GM12864 (cell line): ENCODE results near the gene GPA33.

Source experiments
- DNase-seq: peaks from one replicate; pipeline ENCODE4 v3.0.0-alpha.2; 2011; ENCODE audit warnings: low read depth
- H3K4me3 ChIP-seq: 2 replicates; pipeline ENCODE4 v1.5.1; 2011; ENCODE audit warnings: mild to moderate bottlenecking, low read depth, low read length, control low read depth
- TF ChIP-seq, protein P1 (sequence below): IDR thresholded peaks from 2 replicates; pipeline ENCODE4 v1.5.1; 2011; ENCODE audit warnings: low read depth, mild to moderate bottlenecking, moderate library complexity, low read length, control low read depth, inconsistent platforms; ENCODE audit errors: missing control alignments

Gene GPA33

DNA sequence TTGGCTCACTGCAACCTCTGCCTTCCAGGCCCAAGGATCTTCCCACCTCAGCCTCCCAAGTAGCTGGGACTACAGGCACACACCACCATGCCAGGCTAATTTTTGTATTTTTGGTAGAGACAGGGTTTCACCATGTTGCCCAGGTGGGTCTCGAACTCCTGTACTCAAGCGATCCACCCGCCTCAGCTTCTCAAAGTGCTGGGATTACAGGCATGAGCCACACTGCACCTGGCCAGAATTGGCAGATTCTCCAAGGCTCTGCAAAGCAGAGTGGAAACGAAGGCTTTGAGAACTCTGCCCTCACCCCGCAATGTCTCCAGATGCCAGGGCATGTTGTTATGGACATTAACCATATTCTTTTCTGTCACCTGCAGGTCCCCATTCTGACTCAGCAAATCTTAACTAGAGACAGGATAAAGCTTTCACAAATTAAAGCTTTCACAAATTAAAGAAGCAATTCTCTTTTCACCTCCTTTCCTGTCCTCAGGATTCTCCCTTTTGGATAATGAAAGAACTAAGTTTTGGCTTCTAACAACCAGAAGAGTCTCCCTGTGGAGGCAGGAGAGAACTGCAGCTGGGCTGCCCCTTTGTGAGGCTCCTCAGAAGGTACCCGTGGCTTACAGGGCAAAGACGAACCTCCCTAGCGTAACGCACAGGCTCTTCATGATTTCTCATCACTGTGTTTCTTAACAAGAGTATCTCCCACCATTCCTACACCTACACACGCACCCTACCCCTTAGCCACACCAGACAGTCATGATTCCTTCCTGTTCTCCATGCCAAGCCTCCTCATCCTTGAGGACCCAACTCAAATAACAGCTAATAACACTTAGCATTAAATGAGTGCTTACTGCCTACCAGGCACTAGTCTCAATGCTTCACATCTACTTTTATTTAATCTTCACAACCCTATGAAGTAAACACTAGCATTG lies 29.8 kb downstream of the GPA33 start:
- no peak for DNase-seq
- no peak overlapping the region for H3K4me3 ChIP-seq
- TF ChIP-seq, protein P1, sequence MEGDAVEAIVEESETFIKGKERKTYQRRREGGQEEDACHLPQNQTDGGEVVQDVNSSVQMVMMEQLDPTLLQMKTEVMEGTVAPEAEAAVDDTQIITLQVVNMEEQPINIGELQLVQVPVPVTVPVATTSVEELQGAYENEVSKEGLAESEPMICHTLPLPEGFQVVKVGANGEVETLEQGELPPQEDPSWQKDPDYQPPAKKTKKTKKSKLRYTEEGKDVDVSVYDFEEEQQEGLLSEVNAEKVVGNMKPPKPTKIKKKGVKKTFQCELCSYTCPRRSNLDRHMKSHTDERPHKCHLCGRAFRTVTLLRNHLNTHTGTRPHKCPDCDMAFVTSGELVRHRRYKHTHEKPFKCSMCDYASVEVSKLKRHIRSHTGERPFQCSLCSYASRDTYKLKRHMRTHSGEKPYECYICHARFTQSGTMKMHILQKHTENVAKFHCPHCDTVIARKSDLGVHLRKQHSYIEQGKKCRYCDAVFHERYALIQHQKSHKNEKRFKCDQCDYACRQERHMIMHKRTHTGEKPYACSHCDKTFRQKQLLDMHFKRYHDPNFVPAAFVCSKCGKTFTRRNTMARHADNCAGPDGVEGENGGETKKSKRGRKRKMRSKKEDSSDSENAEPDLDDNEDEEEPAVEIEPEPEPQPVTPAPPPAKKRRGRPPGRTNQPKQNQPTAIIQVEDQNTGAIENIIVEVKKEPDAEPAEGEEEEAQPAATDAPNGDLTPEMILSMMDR = peak; percentile 46

DNA sequence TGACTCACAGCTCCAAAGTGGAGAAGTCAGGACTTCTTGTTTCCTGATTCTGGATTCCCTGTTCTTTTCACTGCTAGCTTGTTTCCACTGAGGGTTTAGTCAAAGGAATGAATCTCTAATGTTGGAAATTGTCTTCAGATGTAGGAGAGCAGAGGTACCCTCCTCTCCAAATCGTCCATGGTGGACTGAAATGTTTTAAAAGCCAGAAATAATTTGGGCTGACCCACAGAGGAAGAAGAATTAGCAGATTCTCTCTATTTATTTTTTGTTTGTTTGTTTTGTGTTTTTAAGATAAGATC lies 30.4 kb downstream of the GPA33 start:
- H3K4me3 ChIP-seq = no peak overlapping the region
- no peak for DNase-seq
- TF ChIP-seq, protein P1 = no peak

DNA sequence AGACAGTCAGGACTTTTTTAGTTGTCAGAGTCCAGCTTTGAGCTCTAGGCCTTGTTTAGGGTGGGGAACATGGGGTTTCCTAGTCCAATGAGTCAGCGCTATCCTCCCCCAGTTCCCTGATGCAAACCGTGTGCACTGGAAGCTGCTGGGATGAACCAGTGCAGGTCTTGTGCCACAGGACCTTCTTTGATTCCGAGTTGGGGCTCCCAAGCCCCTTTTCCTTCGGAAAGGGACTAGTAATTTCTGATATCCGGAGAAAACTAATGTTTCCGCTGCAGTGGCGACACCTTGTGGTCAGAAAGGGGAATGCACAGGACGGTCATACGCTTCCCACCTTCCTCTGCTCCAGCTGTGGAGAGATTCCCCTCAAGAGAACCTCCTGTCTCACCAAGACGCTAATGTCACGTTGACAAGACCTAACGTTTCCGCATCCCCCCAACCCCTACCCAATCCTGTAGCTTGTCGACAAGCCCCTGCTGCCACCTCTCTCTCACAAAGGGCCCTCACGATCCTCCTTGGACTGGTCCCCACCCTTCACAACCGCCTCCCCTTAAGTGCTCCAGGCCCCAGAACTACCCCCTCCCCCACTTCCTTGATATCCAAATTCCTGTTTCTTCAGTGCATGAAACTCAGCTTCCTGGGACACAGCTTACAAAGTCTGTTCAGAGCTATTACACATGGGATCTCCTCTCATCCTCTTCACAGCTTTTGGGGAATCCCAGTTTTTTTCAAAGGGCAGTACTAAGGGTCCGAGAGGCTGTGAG lies 30.9 kb downstream of the GPA33 start:
- H3K4me3 ChIP-seq = no peak overlapping the region
- TF ChIP-seq, protein P1 = peak; percentile 98
- peak; percentile 27 for DNase-seq

DNA sequence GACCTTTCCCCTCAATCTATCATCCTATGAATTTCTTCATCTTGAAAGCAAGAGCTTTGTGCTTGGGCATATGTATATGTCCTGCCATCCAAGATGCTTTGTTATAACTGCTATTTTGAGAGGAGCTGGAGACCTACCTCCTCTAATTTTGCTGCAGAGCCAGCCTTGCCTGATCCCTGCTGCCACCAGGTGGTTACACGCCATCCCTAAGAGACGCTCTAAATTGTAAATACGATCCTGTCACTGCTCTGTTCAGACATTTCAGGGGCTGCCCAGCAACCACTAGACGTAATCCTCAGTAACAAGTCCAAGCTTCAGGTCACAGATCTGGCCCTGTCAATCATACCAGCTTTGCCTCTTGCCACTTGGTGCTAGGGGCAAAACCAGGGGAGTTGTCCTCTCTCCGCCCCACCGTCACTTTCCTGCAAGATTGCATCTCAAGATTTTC lies 32.9 kb downstream of the GPA33 start:
- TF ChIP-seq, protein P1 = peak; percentile 66
- DNase-seq = peak; percentile 46
- no peak overlapping the region for H3K4me3 ChIP-seq

DNA sequence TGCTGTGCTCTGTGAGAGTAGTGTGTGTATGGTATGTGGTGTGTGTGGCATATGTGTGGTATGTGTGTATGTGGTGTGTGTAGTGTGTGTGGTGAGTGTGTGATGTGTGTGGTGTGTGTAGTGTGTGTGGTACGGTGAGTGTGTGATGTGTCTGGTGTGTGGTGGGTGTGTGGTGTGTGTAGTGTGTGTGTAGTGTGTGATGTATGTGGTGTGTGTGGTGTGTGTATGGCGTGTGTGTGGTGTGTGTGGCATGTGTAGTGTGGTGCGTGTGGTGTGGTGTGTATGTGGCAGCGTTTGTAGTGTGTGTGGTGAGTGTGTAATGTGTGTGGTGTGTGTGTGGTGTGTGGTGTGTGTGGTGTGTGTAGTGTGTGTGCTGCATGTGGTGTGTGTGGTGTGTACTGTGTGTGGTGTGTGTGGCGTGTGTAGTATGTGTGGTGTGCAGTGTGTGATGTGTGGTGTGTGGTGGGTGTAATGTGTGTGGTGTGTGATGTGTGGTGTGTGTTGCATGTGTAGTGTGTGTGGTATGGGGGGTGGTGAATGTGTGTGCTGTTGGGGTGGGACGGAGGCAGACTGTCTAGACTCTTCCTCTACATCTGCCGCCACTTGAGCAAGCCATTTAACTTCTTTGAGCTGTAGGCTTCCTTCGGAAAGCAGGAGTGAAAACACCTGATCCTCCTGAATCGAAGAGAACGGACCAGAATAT lies 33.5 kb downstream of the GPA33 start:
- no peak overlapping the region for H3K4me3 ChIP-seq
- TF ChIP-seq, protein P1 = no peak
- no peak for DNase-seq

DNA sequence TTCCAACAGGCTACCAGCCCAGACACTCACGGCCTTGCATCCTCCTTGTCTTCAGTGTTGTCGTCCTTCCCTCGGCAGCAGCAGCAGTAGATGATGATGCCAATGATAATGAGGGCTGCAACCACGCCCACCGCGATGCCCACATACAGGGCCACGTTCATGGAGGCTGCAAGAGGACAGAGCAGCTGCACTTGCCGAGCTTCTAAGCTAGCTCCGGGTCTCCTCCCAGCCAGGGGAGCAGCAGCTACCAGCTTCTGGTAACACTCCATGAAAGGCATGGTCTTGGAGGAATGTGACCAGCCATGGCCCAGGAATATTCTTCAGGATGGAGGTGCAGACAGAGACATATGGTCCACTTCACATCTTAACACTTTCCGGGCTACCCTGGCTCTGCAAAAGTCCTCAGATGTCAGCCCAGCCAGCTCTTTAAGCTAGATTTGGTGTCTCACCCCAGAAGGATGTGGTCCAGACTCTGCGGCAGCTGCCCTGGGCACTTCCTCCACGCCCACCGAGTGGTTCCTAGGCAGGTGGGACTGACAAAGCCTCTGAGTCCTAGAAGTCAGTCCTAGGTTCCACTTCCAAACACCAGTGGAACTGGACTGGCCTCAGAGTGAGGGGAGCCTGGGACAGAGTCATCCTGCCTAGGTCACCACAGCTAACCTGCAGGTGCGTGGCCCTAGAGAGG lies 35.1 kb downstream of the GPA33 start:
- DNase-seq = no peak
- H3K4me3 ChIP-seq = no peak overlapping the region
- TF ChIP-seq, protein P1 = no peak
